Measurements from ENCODE around the gene SYT6.

The SYT6 gene

GRCh38 chr1:114087495-114087894, 66.2 kb downstream of the SYT6 start:
- Histone ChIP-seq H3K27ac (ENCODE audit: low read depth, low read length) (no peak overlapping the region), H3K27me3 (ENCODE audit: low read length) (no peaks in the 10 kb centered on the region), H2AFZ (ENCODE audit: low read depth, low read length, severe bottlenecking) (no peak overlapping the region), H4K20me1 (ENCODE audit: low read depth, low read length) (no peaks in the 10 kb centered on the region), H3K4me2 (ENCODE audit: low read depth, low read length, poor library complexity, severe bottlenecking) (no peak overlapping the region), H3F3A (ENCODE audit: insufficient read depth) (no peaks in the 10 kb centered on the region), H3K36me3 (ENCODE audit: low read length) (no peaks in the 10 kb centered on the region), H3K9ac (ENCODE audit: low read length) (no peak overlapping the region), H3K79me2 (ENCODE audit: insufficient read depth, low read length) (no peaks in the 10 kb centered on the region), H3K9me2 (replicated peaks; ENCODE audit: insufficient read depth, low read length) (no peaks in the 10 kb centered on the region), H3K4me3 (ENCODE audit: insufficient read depth, low read length, poor library complexity, severe bottlenecking) (no peak overlapping the region), H3K9me3 (ENCODE audit: insufficient read depth, low read length) (no peaks in the 10 kb centered on the region)
- TF ChIP-seq EZH2phosphoT487 (conservative IDR thresholded peaks at IDR 0.05; ENCODE audit: low read length) = no peak
- TF ChIP-seq, protein P1, sequence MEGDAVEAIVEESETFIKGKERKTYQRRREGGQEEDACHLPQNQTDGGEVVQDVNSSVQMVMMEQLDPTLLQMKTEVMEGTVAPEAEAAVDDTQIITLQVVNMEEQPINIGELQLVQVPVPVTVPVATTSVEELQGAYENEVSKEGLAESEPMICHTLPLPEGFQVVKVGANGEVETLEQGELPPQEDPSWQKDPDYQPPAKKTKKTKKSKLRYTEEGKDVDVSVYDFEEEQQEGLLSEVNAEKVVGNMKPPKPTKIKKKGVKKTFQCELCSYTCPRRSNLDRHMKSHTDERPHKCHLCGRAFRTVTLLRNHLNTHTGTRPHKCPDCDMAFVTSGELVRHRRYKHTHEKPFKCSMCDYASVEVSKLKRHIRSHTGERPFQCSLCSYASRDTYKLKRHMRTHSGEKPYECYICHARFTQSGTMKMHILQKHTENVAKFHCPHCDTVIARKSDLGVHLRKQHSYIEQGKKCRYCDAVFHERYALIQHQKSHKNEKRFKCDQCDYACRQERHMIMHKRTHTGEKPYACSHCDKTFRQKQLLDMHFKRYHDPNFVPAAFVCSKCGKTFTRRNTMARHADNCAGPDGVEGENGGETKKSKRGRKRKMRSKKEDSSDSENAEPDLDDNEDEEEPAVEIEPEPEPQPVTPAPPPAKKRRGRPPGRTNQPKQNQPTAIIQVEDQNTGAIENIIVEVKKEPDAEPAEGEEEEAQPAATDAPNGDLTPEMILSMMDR (IDR thresholded peaks at IDR 0.05; ENCODE audit: insufficient read depth, low read length, poor library complexity, severe bottlenecking) = no peak

DNA sequence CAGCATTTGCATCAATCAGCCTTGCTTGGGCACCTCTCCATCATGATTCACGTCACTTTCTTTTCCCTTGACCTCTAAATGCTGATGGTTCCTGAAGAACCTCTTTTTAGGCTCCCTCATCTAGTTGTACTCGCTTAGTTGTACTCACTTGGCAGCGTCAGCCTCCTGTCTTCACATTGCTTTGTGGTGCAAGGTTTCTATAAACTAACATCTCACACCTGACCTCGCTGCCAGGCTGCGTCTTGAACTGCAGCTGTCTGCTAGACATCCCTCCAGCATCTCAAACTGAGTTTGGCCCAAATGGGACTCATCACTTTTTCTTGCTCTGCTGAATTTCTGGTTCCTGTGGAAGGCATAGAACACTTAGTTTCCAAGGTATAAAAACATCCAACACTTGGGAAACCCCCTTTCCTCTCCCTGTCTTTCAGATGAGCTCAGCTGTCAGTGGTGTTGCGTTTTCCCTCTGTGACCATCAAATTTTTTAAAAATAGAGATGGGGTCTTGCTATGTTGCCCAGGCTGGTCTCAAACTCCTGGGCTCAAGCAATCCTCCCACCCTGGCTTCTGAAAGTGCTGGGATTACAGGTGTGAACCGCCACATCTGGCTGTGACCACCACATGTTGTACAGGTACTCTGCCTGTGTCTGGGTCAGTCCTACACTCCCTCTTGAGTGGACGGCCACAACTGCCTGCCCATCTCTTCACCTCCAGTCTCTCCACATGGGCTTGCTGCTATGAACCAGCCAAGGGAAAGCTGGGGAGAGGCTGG, 66.9 kb downstream of the SYT6 start:
- no peak overlapping the region for H2AFZ ChIP-seq (ENCODE audit: low read depth, low read length, severe bottlenecking)
- no peaks in the 10 kb centered on the region for H4K20me1 ChIP-seq (ENCODE audit: low read depth, low read length)
- H3K36me3 ChIP-seq (ENCODE audit: low read length) = no peaks in the 10 kb centered on the region
- H3K9me3 ChIP-seq (ENCODE audit: insufficient read depth, low read length) = no peaks in the 10 kb centered on the region
- no peaks in the 10 kb centered on the region for H3K79me2 ChIP-seq (ENCODE audit: insufficient read depth, low read length)
- H3K4me2 ChIP-seq (ENCODE audit: low read depth, low read length, poor library complexity, severe bottlenecking) = no peak overlapping the region
- no peaks in the 10 kb centered on the region for H3K9me2 ChIP-seq (replicated peaks; ENCODE audit: insufficient read depth, low read length)
- H3K27me3 ChIP-seq (ENCODE audit: low read length) = no peaks in the 10 kb centered on the region
- no peaks in the 10 kb centered on the region for H3F3A ChIP-seq (ENCODE audit: insufficient read depth)
- no peak overlapping the region for H3K4me3 ChIP-seq (ENCODE audit: insufficient read depth, low read length, poor library complexity, severe bottlenecking)
- TF ChIP-seq, protein P1 (IDR thresholded peaks at IDR 0.05; ENCODE audit: insufficient read depth, low read length, poor library complexity, severe bottlenecking) = no peak
- TF ChIP-seq EZH2phosphoT487 (conservative IDR thresholded peaks at IDR 0.05; ENCODE audit: low read length) = no peak
- no peak overlapping the region for H3K27ac ChIP-seq (ENCODE audit: low read depth, low read length)
- no peak overlapping the region for H3K9ac ChIP-seq (ENCODE audit: low read length)

- no peak overlapping the region for H2AFZ ChIP-seq (ENCODE audit: low read depth, low read length, severe bottlenecking)
- H3K27ac ChIP-seq (ENCODE audit: low read depth, low read length) = no peak overlapping the region
- H3K27me3 ChIP-seq (ENCODE audit: low read length) = no peaks in the 10 kb centered on the region
- H3K4me3 ChIP-seq (ENCODE audit: insufficient read depth, low read length, poor library complexity, severe bottlenecking) = no peak overlapping the region
- no peak overlapping the region for H3K9ac ChIP-seq (ENCODE audit: low read length)
- no peaks in the 10 kb centered on the region for H3K36me3 ChIP-seq (ENCODE audit: low read length)
- H3K9me2 ChIP-seq (replicated peaks; ENCODE audit: insufficient read depth, low read length) = no peaks in the 10 kb centered on the region
- no peaks in the 10 kb centered on the region for H3K9me3 ChIP-seq (ENCODE audit: insufficient read depth, low read length)
- H3F3A ChIP-seq (ENCODE audit: insufficient read depth) = no peaks in the 10 kb centered on the region
- no peaks in the 10 kb centered on the region for H4K20me1 ChIP-seq (ENCODE audit: low read depth, low read length)
- TF ChIP-seq, protein P1 (IDR thresholded peaks at IDR 0.05; ENCODE audit: insufficient read depth, low read length, poor library complexity, severe bottlenecking) = no peak
- no peak for TF ChIP-seq EZH2phosphoT487 (conservative IDR thresholded peaks at IDR 0.05; ENCODE audit: low read length)
- H3K79me2 ChIP-seq (ENCODE audit: insufficient read depth, low read length) = no peaks in the 10 kb centered on the region
- H3K4me2 ChIP-seq (ENCODE audit: low read depth, low read length, poor library complexity, severe bottlenecking) = no peak overlapping the region
Observed at GRCh38 chr1:114082867-114083585, 70.6 kb downstream of the SYT6 start.

Data from SU-DHL-6 (cell line).